ENCODE data around the gene ITGB6. TPM values are rescaled to one million over a fixed set of nuclear protein-coding genes. Genes with fewer than 3 reads are reported as not detected.

Gene ITGB6
- total RNA-seq, 1 experiment from 2014 or later: 7.2 TPM

DNA sequence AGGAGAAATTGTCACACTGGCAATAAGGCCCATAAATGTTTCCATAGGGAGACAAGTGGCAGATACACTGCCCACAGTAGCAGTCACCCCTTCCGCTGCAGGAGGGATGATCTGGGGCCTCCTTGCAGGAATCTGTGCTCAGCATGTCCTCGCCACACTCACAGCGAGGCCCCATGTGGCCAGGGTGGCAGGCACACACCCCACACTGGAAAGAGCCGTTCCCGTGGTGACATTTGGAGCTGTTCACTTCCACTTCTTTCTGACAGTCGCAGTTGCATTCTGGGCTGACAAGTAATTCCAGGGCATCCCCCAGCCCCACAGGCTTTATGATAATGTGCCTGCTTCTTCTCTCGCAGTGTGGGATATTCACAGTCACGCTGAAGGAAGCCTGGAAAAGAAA, 62.6 kb downstream of the ITGB6 start:
- no peaks in the 10 kb centered on the region for H3K9me2 ChIP-seq (replicated peaks; ENCODE audit: low read length)
- H3K4me2 ChIP-seq (ENCODE audit: low read length): no peak overlapping the region
- H3K9ac ChIP-seq (ENCODE audit: low read length): no peak overlapping the region
- no peak overlapping the region for H3K27ac ChIP-seq (ENCODE audit: low read length)
- no peaks in the 10 kb centered on the region for H3K27me3 ChIP-seq (ENCODE audit: low read length)
- intact Hi-C loops (cut with micrococcal nuclease): no loop called here
- H3K36me3 ChIP-seq (ENCODE audit: low read depth, low read length): no peaks in the 10 kb centered on the region
- BruUV-seq (replicated peaks): no TSS peak
- ChIA-PET CTCF (no interaction called here), POLR2A (ENCODE audit: unreplicated experiment) (no interaction called here)
- no peaks in the 10 kb centered on the region for H3K79me2 ChIP-seq (ENCODE audit: low read length)
- H4K20me1 ChIP-seq (ENCODE audit: low read length): no peaks in the 10 kb centered on the region
- no peak for ATAC-seq
- no peaks in the 10 kb centered on the region for H3F3A ChIP-seq (ENCODE audit: low read length, unreplicated experiment)
- H2AFZ ChIP-seq (ENCODE audit: low read length): no peak overlapping the region
- H3K4me1 ChIP-seq (ENCODE audit: insufficient read depth, low read length): peaks cover 9% of the 10 kb centered on the region; the same call in 1 of the 2 replicates
- H3K9me3 ChIP-seq (ENCODE audit: low read length): no peaks in the 10 kb centered on the region
- no peak for DNase-seq
- no peak overlapping the region for H3K4me3 ChIP-seq (ENCODE audit: low read length)
- TF ChIP-seq EZH2 (IDR thresholded peaks at IDR 0.05; ENCODE audit: low read length, unreplicated experiment): no peak
- TF ChIP-seq, protein P1, sequence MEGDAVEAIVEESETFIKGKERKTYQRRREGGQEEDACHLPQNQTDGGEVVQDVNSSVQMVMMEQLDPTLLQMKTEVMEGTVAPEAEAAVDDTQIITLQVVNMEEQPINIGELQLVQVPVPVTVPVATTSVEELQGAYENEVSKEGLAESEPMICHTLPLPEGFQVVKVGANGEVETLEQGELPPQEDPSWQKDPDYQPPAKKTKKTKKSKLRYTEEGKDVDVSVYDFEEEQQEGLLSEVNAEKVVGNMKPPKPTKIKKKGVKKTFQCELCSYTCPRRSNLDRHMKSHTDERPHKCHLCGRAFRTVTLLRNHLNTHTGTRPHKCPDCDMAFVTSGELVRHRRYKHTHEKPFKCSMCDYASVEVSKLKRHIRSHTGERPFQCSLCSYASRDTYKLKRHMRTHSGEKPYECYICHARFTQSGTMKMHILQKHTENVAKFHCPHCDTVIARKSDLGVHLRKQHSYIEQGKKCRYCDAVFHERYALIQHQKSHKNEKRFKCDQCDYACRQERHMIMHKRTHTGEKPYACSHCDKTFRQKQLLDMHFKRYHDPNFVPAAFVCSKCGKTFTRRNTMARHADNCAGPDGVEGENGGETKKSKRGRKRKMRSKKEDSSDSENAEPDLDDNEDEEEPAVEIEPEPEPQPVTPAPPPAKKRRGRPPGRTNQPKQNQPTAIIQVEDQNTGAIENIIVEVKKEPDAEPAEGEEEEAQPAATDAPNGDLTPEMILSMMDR (conservative IDR thresholded peaks at IDR 0.05; ENCODE audit: low read depth, low read length): no peak
- no peak for TF ChIP-seq EZH2phosphoT487 (IDR thresholded peaks at IDR 0.05; ENCODE audit: borderline replicate concordance, low read length)

DNA sequence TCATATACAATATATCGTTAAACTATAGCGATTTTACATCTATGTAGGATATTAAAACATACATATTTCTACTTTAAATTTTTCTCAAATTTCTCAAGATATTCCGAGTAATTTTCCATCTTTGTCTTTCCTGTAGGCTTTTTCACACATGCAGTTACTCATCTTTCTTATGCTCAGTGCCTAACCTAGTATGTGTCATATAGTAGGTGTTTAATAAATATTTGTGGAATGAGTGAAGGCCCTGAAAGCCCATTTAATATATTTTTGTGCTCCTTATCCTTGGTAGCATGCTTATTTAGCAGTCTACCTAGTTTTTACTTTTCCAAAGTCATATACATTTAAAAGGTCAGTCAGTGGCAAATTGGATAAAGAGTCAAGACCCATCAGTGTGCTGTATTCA, 67.3 kb downstream of the ITGB6 start:
- no peak overlapping the region for H3K27ac ChIP-seq (ENCODE audit: low read length)
- ATAC-seq (no peak), DNase-seq (peak; percentile 22)
- intact Hi-C loops (cut with micrococcal nuclease): no loop called here
- H3K9me3 ChIP-seq (ENCODE audit: low read length): no peaks in the 10 kb centered on the region
- no peak overlapping the region for H3K4me2 ChIP-seq (ENCODE audit: low read length)
- no TSS peak for BruUV-seq (replicated peaks)
- no peaks in the 10 kb centered on the region for H3K27me3 ChIP-seq (ENCODE audit: low read length)
- no peaks in the 10 kb centered on the region for H3K36me3 ChIP-seq (ENCODE audit: low read depth, low read length)
- ChIA-PET CTCF (no interaction called here), POLR2A (ENCODE audit: unreplicated experiment) (no interaction called here)
- H3K4me1 ChIP-seq (ENCODE audit: insufficient read depth, low read length): no peaks in the 10 kb centered on the region
- H4K20me1 ChIP-seq (ENCODE audit: low read length): no peaks in the 10 kb centered on the region
- no peaks in the 10 kb centered on the region for H3K9me2 ChIP-seq (replicated peaks; ENCODE audit: low read length)
- no peaks in the 10 kb centered on the region for H3K79me2 ChIP-seq (ENCODE audit: low read length)
- H3K9ac ChIP-seq (ENCODE audit: low read length): no peak overlapping the region
- no peak for TF ChIP-seq EZH2 (IDR thresholded peaks at IDR 0.05; ENCODE audit: low read length, unreplicated experiment)
- TF ChIP-seq, protein P1 (conservative IDR thresholded peaks at IDR 0.05; ENCODE audit: low read depth, low read length): no peak
- H3K4me3 ChIP-seq (ENCODE audit: low read length): no peak overlapping the region
- H2AFZ ChIP-seq (ENCODE audit: low read length): no peak overlapping the region
- H3F3A ChIP-seq (ENCODE audit: low read length, unreplicated experiment): no peaks in the 10 kb centered on the region

DNA sequence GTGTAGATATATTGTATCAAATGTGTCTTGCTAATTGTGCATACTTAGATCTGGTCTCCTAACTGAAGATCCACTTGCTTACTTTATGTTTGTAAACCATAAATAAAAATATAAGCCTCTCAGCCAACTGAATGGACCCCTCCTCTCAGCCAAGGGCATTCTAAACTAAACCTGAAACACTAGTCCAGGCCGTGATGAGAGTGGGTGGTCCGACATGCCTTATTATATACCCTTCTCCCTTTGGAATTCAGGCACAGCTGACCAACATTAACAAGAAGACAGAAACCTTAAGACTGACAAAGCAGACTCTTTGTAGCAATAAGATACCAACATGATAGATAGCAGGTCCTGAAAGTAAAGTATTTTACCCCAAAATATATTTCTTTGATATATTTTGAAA, 73.3 kb downstream of the ITGB6 start:
- Histone ChIP-seq H4K20me1 (ENCODE audit: low read length) (no peaks in the 10 kb centered on the region), H3K9ac (ENCODE audit: low read length) (no peak overlapping the region), H3K36me3 (ENCODE audit: low read depth, low read length) (no peaks in the 10 kb centered on the region), H3K27ac (ENCODE audit: low read length) (no peak overlapping the region), H3K9me2 (replicated peaks; ENCODE audit: low read length) (no peaks in the 10 kb centered on the region), H3K79me2 (ENCODE audit: low read length) (no peaks in the 10 kb centered on the region), H2AFZ (ENCODE audit: low read length) (no peak overlapping the region), H3K4me2 (ENCODE audit: low read length) (no peak overlapping the region), H3K4me1 (ENCODE audit: insufficient read depth, low read length) (no peaks in the 10 kb centered on the region), H3K27me3 (ENCODE audit: low read length) (no peaks in the 10 kb centered on the region), H3F3A (ENCODE audit: low read length, unreplicated experiment) (no peaks in the 10 kb centered on the region), H3K9me3 (ENCODE audit: low read length) (no peaks in the 10 kb centered on the region), H3K4me3 (ENCODE audit: low read length) (no peak overlapping the region)
- ChIA-PET POLR2A (ENCODE audit: unreplicated experiment) (no interaction called here), CTCF (no interaction called here)
- intact Hi-C loops (cut with micrococcal nuclease): no loop called here
- BruUV-seq (replicated peaks): no TSS peak
- no peak for ATAC-seq
- TF ChIP-seq EZH2phosphoT487 (IDR thresholded peaks at IDR 0.05; ENCODE audit: borderline replicate concordance, low read length): no peak
- TF ChIP-seq EZH2 (IDR thresholded peaks at IDR 0.05; ENCODE audit: low read length, unreplicated experiment): no peak
- TF ChIP-seq, protein P1 (conservative IDR thresholded peaks at IDR 0.05; ENCODE audit: low read depth, low read length): no peak
- DNase-seq: no peak
